H1 (cell line): Measurements from ENCODE around the gene CCDC106. TPM values are rescaled to one million over a fixed set of nuclear protein-coding genes. Genes with fewer than 3 reads are reported as not detected.

Experiments used
- CTCF ChIA-PET: fragments of 300-600 bp; sonication (Branson Sonifier 250); formaldehyde crosslinking; loops from one replicate; lab custom pipeline; 2021; ENCODE audit not compliant: partially characterized antibody; lab: Charles Lee
- POLR2A ChIA-PET: fragments of 300-600 bp; sonication (Branson Sonifier 250); formaldehyde crosslinking; loops from one replicate; lab custom pipeline; 2021; ENCODE audit warnings: inconsistent platforms; ENCODE audit not compliant: partially characterized antibody; lab: Charles Lee
- DNase-seq, 2 experiments: peaks; one replicate each; pipeline versions ENCODE4 v3.0.0 to v3.0.0-alpha.2; 2010 to 2022; ENCODE audit warnings: low spot score in 2 of 2, low read depth in 1 of 2, mixed read lengths in 1 of 2
- FAIRE-seq: peaks from 2 replicates; lab custom pipeline; 2011; peaks lifted over from hg19 to GRCh38; lab: Jason Lieb, UNC
- H2AFZ ChIP-seq: 2 replicates; pipeline ENCODE4 v1.8.1; 2012; ENCODE audit warnings: low read length, inconsistent platforms
- H2AK5ac ChIP-seq: 2 replicates; pipeline ENCODE4 v1.6.1; 2013; ENCODE audit warnings: low read depth, low read length
- H2BK120ac ChIP-seq: replicated peaks from 2 replicates; pipeline ENCODE3; 2013; ENCODE audit warnings: low read depth, low read length, inconsistent platforms
- H2BK12ac ChIP-seq: 2 replicates; pipeline ENCODE4 v1.6.1; 2013; ENCODE audit warnings: low read depth, low read length
- H2BK15ac ChIP-seq: 2 replicates; pipeline ENCODE4 v1.6.1; 2013; ENCODE audit warnings: low read length
- H2BK20ac ChIP-seq: 2 replicates; pipeline ENCODE4 v1.6.1; 2013; ENCODE audit warnings: low read length
- H2BK5ac ChIP-seq: 2 replicates; pipeline ENCODE4 v1.6.1; 2013; ENCODE audit warnings: low read depth, low read length
- H3K14ac ChIP-seq: 2 replicates; pipeline ENCODE4 v1.6.1; 2013; ENCODE audit warnings: inconsistent platforms; ENCODE audit not compliant: insufficient read length
- H3K18ac ChIP-seq: 2 replicates; pipeline ENCODE4 v1.6.1; 2013; ENCODE audit warnings: low read length; ENCODE audit errors: extremely low read depth
- H3K23ac ChIP-seq: 2 replicates; pipeline ENCODE4 v1.6.1; 2013; ENCODE audit warnings: inconsistent platforms; ENCODE audit not compliant: insufficient read length
- H3K23me2 ChIP-seq: 2 replicates; pipeline ENCODE4 v1.6.1; 2013; ENCODE audit warnings: low read depth, low read length
- H3K27ac ChIP-seq: 2 replicates; pipeline ENCODE4 v1.6.1; 2011; ENCODE audit warnings: low read depth, low read length, inconsistent platforms
- H3K27me3 ChIP-seq, 4 experiments: replicated peaks in 1 of 4; 1 replicate in 1 of 4; 2 replicates in 3 of 4; pipeline versions ENCODE4 v1.6.1 to v1.8.1; 2011 to 2013; ENCODE audit warnings: low read length in 3 of 4, mild to moderate bottlenecking in 3 of 4, inconsistent platforms in 2 of 4, mixed read lengths in 2 of 4, moderate library complexity in 1 of 4; ENCODE audit not compliant: control insufficient read depth in 3 of 4, insufficient read depth in 3 of 4; ENCODE audit errors: extremely low read depth in 1 of 4
- H3K36me3 ChIP-seq, 4 experiments: 2 replicates each; pipeline versions ENCODE4 v1.6.1 to v1.8.1; 2011 to 2013; ENCODE audit warnings: mild to moderate bottlenecking in 4 of 4, low read length in 3 of 4, moderate library complexity in 2 of 4, control low read depth in 1 of 4, inconsistent platforms in 1 of 4; ENCODE audit not compliant: insufficient read depth in 4 of 4, control insufficient read depth in 2 of 4
- H3K4ac ChIP-seq: replicated peaks from 2 replicates; pipeline ENCODE3; 2013; ENCODE audit warnings: low read length, low read depth, mixed read lengths, inconsistent platforms; ENCODE audit not compliant: insufficient read length
- H3K4me1 ChIP-seq, 4 experiments: replicated peaks in 1 of 4; 1 replicate in 1 of 4; 2 replicates in 3 of 4; pipeline versions ENCODE4 v1.6.1 to v1.8.1; 2011 to 2013; ENCODE audit warnings: low read length in 3 of 4, inconsistent platforms in 2 of 4, mixed read lengths in 1 of 4; ENCODE audit not compliant: insufficient read depth in 4 of 4, control insufficient read depth in 3 of 4
- H3K4me2 ChIP-seq, 2 experiments: 2 replicates each; pipeline versions ENCODE4 v1.6.1 to v1.8.1; 2011 to 2013; ENCODE audit warnings: low read depth in 2 of 2, low read length in 2 of 2, control low read depth in 1 of 2, inconsistent platforms in 1 of 2, mild to moderate bottlenecking in 1 of 2; ENCODE audit not compliant: insufficient read depth in 1 of 2
- H3K4me3 ChIP-seq, 4 experiments: fragments of 200-600, 300-600 bp in 1 of 4; sonication (generic), shearing (Covaris generic), sonication (Bioruptor Twin) in 1 of 4; 2 replicates each; pipeline versions ENCODE4 v1.5.1 to v1.8.1; 2011 to 2016; ENCODE audit warnings: low read length in 4 of 4, low read depth in 3 of 4, control low read depth in 2 of 4, inconsistent platforms in 2 of 4, mild to moderate bottlenecking in 2 of 4, mixed read lengths in 1 of 4, moderate library complexity in 1 of 4; ENCODE audit not compliant: insufficient read depth in 2 of 4; ENCODE audit errors: extremely low read depth in 1 of 4
- H3K56ac ChIP-seq: replicated peaks from 2 replicates; pipeline ENCODE3; 2013; ENCODE audit warnings: low read depth, mild to moderate bottlenecking, mixed read lengths, low read length, inconsistent platforms; ENCODE audit not compliant: insufficient read length
- H3K79me1 ChIP-seq: 2 replicates; pipeline ENCODE4 v1.6.1; 2013; ENCODE audit warnings: low read depth, low read length, control low read depth
- H3K79me2 ChIP-seq, 2 experiments: 2 replicates each; pipeline versions ENCODE4 v1.6.1 to v1.8.1; 2012 to 2013; ENCODE audit warnings: low read length in 2 of 2, mild to moderate bottlenecking in 2 of 2, inconsistent platforms in 1 of 2; ENCODE audit not compliant: insufficient read depth in 2 of 2, control insufficient read depth in 1 of 2
- H3K9ac ChIP-seq, 4 experiments: replicated peaks in 1 of 4; 1 replicate in 1 of 4; 2 replicates in 3 of 4; pipeline versions ENCODE4 v1.6.1 to v1.8.1; 2011 to 2013; ENCODE audit warnings: low read depth in 3 of 4, low read length in 3 of 4, control low read depth in 2 of 4, mild to moderate bottlenecking in 2 of 4, moderate library complexity in 2 of 4, inconsistent platforms in 1 of 4; ENCODE audit errors: extremely low read depth in 1 of 4
- H3K9me3 ChIP-seq, 2 experiments: 2 replicates each; pipeline versions ENCODE4 v1.6.1 to v1.8.1; 2012 to 2013; ENCODE audit warnings: mild to moderate bottlenecking in 2 of 2, moderate library complexity in 2 of 2, control low read depth in 1 of 2, inconsistent platforms in 1 of 2, low read depth in 1 of 2, low read length in 1 of 2, mixed read lengths in 1 of 2; ENCODE audit not compliant: insufficient read depth in 2 of 2
- H4K20me1 ChIP-seq, 2 experiments: replicated peaks in 1 of 2; 2 replicates each; pipeline versions ENCODE3 to v1.8.1; 2011 to 2013; ENCODE audit warnings: inconsistent platforms in 2 of 2, low read length in 2 of 2, mild to moderate bottlenecking in 1 of 2; ENCODE audit not compliant: insufficient read depth in 2 of 2, control insufficient read depth in 1 of 2
- H4K5ac ChIP-seq: 2 replicates; pipeline ENCODE4 v1.6.1; 2013; ENCODE audit warnings: low read length, low read depth, mixed read lengths, inconsistent platforms; ENCODE audit not compliant: insufficient read length
- H4K8ac ChIP-seq: 2 replicates; pipeline ENCODE4 v1.8.0; 2013; ENCODE audit warnings: mild to moderate bottlenecking, moderate library complexity, low read length, inconsistent platforms; ENCODE audit not compliant: insufficient read depth; ENCODE audit errors: extremely low read depth
- H4K91ac ChIP-seq: replicated peaks from 2 replicates; pipeline ENCODE3; 2013; ENCODE audit warnings: low read length, mixed read lengths, inconsistent platforms; ENCODE audit not compliant: insufficient read length
- EGR1 ChIP-seq: IDR thresholded peaks from 2 replicates; pipeline ENCODE4 v1.6.1; 2011; ENCODE audit warnings: low read depth, low read length, borderline replicate concordance
- EP300 ChIP-seq, 2 experiments: IDR thresholded peaks; 1 replicate in 1 of 2; 2 replicates in 1 of 2; pipeline ENCODE4 v1.6.1; 2011 to 2012; ENCODE audit warnings: low read depth in 2 of 2, low read length in 2 of 2, mild to moderate bottlenecking in 2 of 2, borderline replicate concordance in 1 of 2, inconsistent platforms in 1 of 2, moderate library complexity in 1 of 2
- HDAC6 ChIP-seq: IDR thresholded peaks from one replicate; pipeline ENCODE4 v1.7.1; 2012; ENCODE audit warnings: low read depth, mild to moderate bottlenecking, inconsistent platforms, low read length, moderate library complexity
- KDM5A ChIP-seq: fragments of 200-600 bp; IDR thresholded peaks from 2 replicates; pipeline ENCODE4 v1.7.1; 2012; ENCODE audit warnings: mild to moderate bottlenecking, low read length, inconsistent platforms, mixed read lengths
- NRF1 ChIP-seq: IDR thresholded peaks from 2 replicates; pipeline ENCODE4 v1.6.1; 2011; ENCODE audit warnings: mild to moderate bottlenecking, low read depth, low read length, improper control_type of control experiment
- RFX5 ChIP-seq: IDR thresholded peaks from 2 replicates; pipeline ENCODE4 v1.6.1; 2011; ENCODE audit warnings: low read depth, low read length, improper control_type of control experiment, borderline replicate concordance
- SP2 ChIP-seq: IDR thresholded peaks from 2 replicates; pipeline ENCODE4 v1.6.1; 2012; ENCODE audit warnings: mild to moderate bottlenecking, low read length, inconsistent platforms
- SUZ12 ChIP-seq: fragments of 200-600 bp; sonication (generic); IDR thresholded peaks from 2 replicates; pipeline ENCODE4 v1.6.1; 2012; ENCODE audit warnings: mild to moderate bottlenecking, inconsistent platforms, low read length, moderate library complexity, mixed read lengths
- TBP ChIP-seq: IDR thresholded peaks from 2 replicates; pipeline ENCODE4 v1.6.1; 2011; ENCODE audit warnings: low read depth, low read length, improper control_type of control experiment
- ZNF274 ChIP-seq: IDR thresholded peaks from 2 replicates; pipeline ENCODE4 v1.7.0; 2012; ENCODE audit warnings: low read length, borderline replicate concordance; ENCODE audit errors: extremely low read depth
- WGBS, 2 experiments: shearing (Covaris generic) in 1 of 2; methylation state at CpG; one replicate each; pipeline versions ENCODE4 v1.1.6 to v1.1.7; 2013 to 2015; ENCODE audit warnings: low lambda C conversion rate in 2 of 2, mixed read lengths in 2 of 2, inconsistent platforms in 1 of 2, low coverage in 1 of 2, missing lambda C conversion rate in 1 of 2; ENCODE audit not compliant: insufficient replicate concordance in 2 of 2, insufficient coverage in 1 of 2, insufficient read length in 1 of 2; ENCODE audit errors: extremely low coverage in 1 of 2, missing lambda C conversion rate in 1 of 2; 5-methylcytosine and 5-hydroxymethylcytosine counted together
- polyA plus RNA-seq, 7 experiments: library from polyadenylated mRNA; depleted of rRNA in 3 of 7; stranded (reverse) in 5 of 7; unstranded in 2 of 7; fragments of >200 nt in 5 of 7; fragments of 200-250 nt in 2 of 7; gene quantifications; 1 replicate in 5 of 7; 2 replicates in 1 of 7; 4 replicates in 1 of 7; pipeline versions ENCODE4 v1.2.1 to v1.2.3, GENCODE V29; 2011 to 2013; ENCODE audit warnings: missing spikeins in 2 of 7, mixed read lengths in 2 of 7
- total RNA-seq: library from RNA; stranded (reverse); fragmentation: NEBNext Ultra II Directional; extraction: Animal tissue kit (Norgen Biotek cat#: 25700); gene quantifications from 2 replicates; pipeline ENCODE4 v1.2.1, GENCODE V29; 2021

Gene CCDC106
- total and polyA plus RNA-seq, 2 of the 8 experiments (the other 6 are each of a cell fraction or from before 2014, with no cell fraction given): 12.0 to 20.1 TPM

DNA sequence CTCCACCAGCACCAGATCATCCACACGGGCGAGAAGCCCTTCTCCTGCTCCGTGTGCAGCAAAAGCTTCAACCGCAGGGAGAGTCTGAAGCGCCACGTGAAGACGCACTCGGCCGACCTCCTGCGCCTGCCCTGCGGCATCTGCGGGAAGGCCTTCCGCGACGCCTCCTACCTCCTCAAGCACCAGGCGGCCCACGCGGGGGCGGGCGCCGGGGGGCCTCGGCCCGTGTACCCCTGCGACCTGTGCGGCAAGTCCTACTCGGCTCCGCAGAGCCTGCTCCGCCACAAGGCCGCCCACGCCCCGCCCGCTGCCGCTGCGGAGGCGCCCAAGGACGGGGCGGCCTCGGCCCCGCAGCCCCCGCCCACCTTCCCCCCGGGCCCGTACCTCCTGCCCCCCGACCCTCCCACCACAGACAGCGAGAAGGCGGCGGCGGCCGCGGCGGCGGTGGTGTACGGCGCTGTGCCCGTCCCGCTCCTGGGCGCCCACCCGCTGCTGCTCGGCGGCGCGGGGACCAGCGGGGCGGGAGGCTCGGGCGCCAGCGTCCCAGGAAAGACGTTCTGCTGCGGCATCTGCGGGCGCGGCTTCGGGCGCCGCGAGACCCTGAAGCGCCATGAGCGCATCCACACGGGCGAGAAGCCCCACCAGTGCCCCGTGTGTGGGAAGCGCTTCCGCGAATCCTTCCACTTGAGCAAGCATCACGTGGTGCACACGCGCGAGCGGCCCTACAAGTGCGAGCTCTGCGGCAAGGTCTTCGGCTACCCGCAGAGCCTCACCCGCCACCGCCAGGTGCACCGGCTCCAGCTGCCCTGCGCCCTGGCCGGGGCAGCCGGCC lies 33.1 kb upstream of the CCDC106 start:
- WGBS, 2 experiments: 95% methylated on average over 66 of the region's 98 CpGs; no CpG with 5 or more reads in 1 of the 2 experiments
- TF ChIP-seq SUZ12 (no peak), EP300 (IDR thresholded peaks at IDR 0.05; ENCODE audit: borderline replicate concordance in 1 of 2, low read depth in 2 of 2, low read length in 2 of 2) (no peak), HDAC6 (no peak), RFX5 (no peak), TBP (no peak), NRF1 (no peak), SP2 (no peak), KDM5A (no peak), EGR1 (no peak), ZNF274 (no peak)

More for the DNA sequence above, 33.1 kb upstream of the CCDC106 start:
- Histone ChIP-seq H3K4me3 (no peak overlapping the region), H2AFZ (no peak overlapping the region), H3K14ac (no peak overlapping the region), H3K9me3 (no peaks in the 10 kb centered on the region; a peak in 1 of 4 replicates), H2AK5ac (no peak overlapping the region), H4K20me1 (peaks cover 4 to 18% of the 10 kb centered on the region in 2 experiments), H3K9ac (no peak overlapping the region), H2BK5ac (no peak overlapping the region), H3K56ac (no peak overlapping the region), H2BK120ac (no peak overlapping the region), H3K23ac (no peak overlapping the region), H3K23me2 (no peaks in the 10 kb centered on the region), H4K8ac (no peak overlapping the region), H3K18ac (no peak overlapping the region), H3K79me2 (no peaks in the 10 kb centered on the region), H2BK12ac (no peak overlapping the region), H3K4me1 (no peaks in the 10 kb centered on the region), H3K4me2 (no peak overlapping the region), H2BK15ac (no peak overlapping the region), H4K91ac (no peak overlapping the region), H3K27me3 (peaks cover 0 to 2% (median 0%) of the 10 kb centered on the region in 4 experiments; a peak in 1 of 7 replicates), H3K36me3 (peaks cover 0 to 30% (median 2%) of the 10 kb centered on the region in 4 experiments; a peak in 5 of 8 replicates), H3K27ac (no peak overlapping the region), H3K4ac (no peak overlapping the region), H3K79me1 (no peaks in the 10 kb centered on the region; the same call in 1 of the 2 replicates), H4K5ac (no peak overlapping the region), H2BK20ac (no peak overlapping the region)
- FAIRE-seq: no peak
- DNase-seq: no peak
- CTCF ChIA-PET: interaction anchor here (1.1 kb wide), 1 partner anchor 9 kb away, joined by 4 read pairs; the partner anchor contains the start of gene ZNF865
- POLR2A ChIA-PET: interaction anchor here (1.1 to 1.7 kb wide), 5 partner anchors 10 to 120 kb away, joined by 3 to 4 read pairs (median 3); partner anchors contain the start of genes ZNF580 and ZNF784
